K562 (cell line): ENCODE data around the gene CDR2L. TPM values are rescaled to one million over a fixed set of nuclear protein-coding genes. Genes with fewer than 3 reads are reported as not detected.

Source experiments
- ATAC-seq: fragments of 200-7000 bp; cut with Tn5 transposase; 3 replicates; pipeline ENCODE4 v1.9.1; 2020; ENCODE audit warnings: moderate library complexity
- BruUV-seq: library from RNA; stranded (reverse); fragments of 400-500 nt; replicated peaks from 2 replicates; lab custom pipeline; 2021; lab: Mats Ljungman, UMichigan
- CTCF ChIA-PET: fragments of 300-600 bp; formaldehyde crosslinking; extraction: SDS; loops from one replicate; lab custom pipeline; 2021; ENCODE audit warnings: low intra/inter-chr PET ratio; lab: Yijun Ruan, JAX
- POLR2A ChIA-PET: fragments of 300-600, 350-650 bp; sonication (Branson Sonifier 250); formaldehyde crosslinking; extraction: SDS; loops from one replicate; lab custom pipeline; 2021; ENCODE audit warnings: antibody characterized with exemption, inconsistent platforms; lab: Yijun Ruan, JAX
- DNase-seq, 4 experiments: peaks; one replicate each; pipeline versions ENCODE4 v3.0.0 to v3.0.0-alpha.2; 2011 to 2018; ENCODE audit warnings: low spot score in 3 of 4, mixed read lengths in 3 of 4; ENCODE audit errors: extremely low read depth in 1 of 4
- FAIRE-seq: peaks from 2 replicates; lab custom pipeline; 2011; peaks lifted over from hg19 to GRCh38; lab: Jason Lieb, UNC
- H2AFZ ChIP-seq: 2 replicates; pipeline ENCODE4 v1.6.0; 2011; ENCODE audit warnings: low read depth, low read length, control low read depth, inconsistent platforms
- H3K27ac ChIP-seq: fragments of 200-600 bp; 3 replicates; pipeline ENCODE4 v1.8.0; 2011; ENCODE audit warnings: low read depth, mild to moderate bottlenecking, control low read depth, inconsistent platforms, low read length, moderate library complexity, mixed read lengths; ENCODE audit errors: extremely low read depth
- H3K27me3 ChIP-seq, 2 experiments: fragments of 300-600 bp in 1 of 2; 2 replicates in 1 of 2; 3 replicates in 1 of 2; pipeline versions ENCODE4 v1.6.0 to v1.8.0; 2011; ENCODE audit warnings: inconsistent platforms in 2 of 2, low read length in 2 of 2, mild to moderate bottlenecking in 1 of 2, mixed read lengths in 1 of 2, moderate library complexity in 1 of 2; ENCODE audit not compliant: control insufficient read depth in 2 of 2, insufficient read depth in 2 of 2
- H3K36me3 ChIP-seq: fragments of 300-600 bp; 3 replicates; pipeline ENCODE4 v1.8.0; 2011; ENCODE audit warnings: mild to moderate bottlenecking, low read length, inconsistent platforms; ENCODE audit not compliant: control insufficient read depth, insufficient read depth
- H3K4me1 ChIP-seq, 2 experiments: fragments of 200-600 bp in 1 of 2; replicated peaks in 1 of 2; 2 replicates in 1 of 2; 3 replicates in 1 of 2; pipeline versions ENCODE4 v1.5.1 to v1.8.0; 2011; ENCODE audit warnings: inconsistent platforms in 2 of 2, low read length in 2 of 2, mild to moderate bottlenecking in 1 of 2, mixed read lengths in 1 of 2, moderate library complexity in 1 of 2; ENCODE audit not compliant: control insufficient read depth in 2 of 2, insufficient read depth in 2 of 2
- H3K4me2 ChIP-seq: 2 replicates; pipeline ENCODE4 v1.6.1; 2011; ENCODE audit warnings: low read length, control low read depth, inconsistent platforms, mixed read lengths; ENCODE audit not compliant: insufficient read depth
- H3K4me3 ChIP-seq: fragments of 200-600 bp; sonication (generic), shearing (Covaris generic); 2 replicates; pipeline ENCODE4 v1.5.1; 2016; ENCODE audit warnings: control low read depth, inconsistent platforms
- H3K79me2 ChIP-seq: fragments of 200-600 bp; 3 replicates; pipeline ENCODE4 v1.8.0; 2011; ENCODE audit warnings: low read length, inconsistent platforms; ENCODE audit not compliant: control insufficient read depth, insufficient read depth
- H3K9ac ChIP-seq, 2 experiments: 2 replicates each; pipeline versions ENCODE4 v1.6.0 to v1.6.1; 2011; ENCODE audit warnings: low read depth in 2 of 2, low read length in 2 of 2, control low read depth in 1 of 2, inconsistent platforms in 1 of 2, mild to moderate bottlenecking in 1 of 2, mixed read lengths in 1 of 2; ENCODE audit not compliant: insufficient read depth in 1 of 2
- H3K9me1 ChIP-seq: one replicate; pipeline ENCODE4 v1.6.0; 2011; ENCODE audit warnings: inconsistent platforms, mild to moderate bottlenecking, low read length, moderate library complexity; ENCODE audit not compliant: control insufficient read depth, insufficient read depth
- H3K9me3 ChIP-seq: replicated peaks from 2 replicates; pipeline ENCODE4 v1.5.1; 2011; ENCODE audit warnings: low read depth, low read length, inconsistent platforms; ENCODE audit not compliant: control insufficient read depth, insufficient read depth
- H4K20me1 ChIP-seq: replicated peaks from 2 replicates; pipeline ENCODE4 v1.6.1; 2011; ENCODE audit warnings: low read length, inconsistent platforms, mixed read lengths; ENCODE audit not compliant: control insufficient read depth, insufficient read depth
- CBX5 ChIP-seq: IDR thresholded peaks from 2 replicates; pipeline ENCODE4 v1.6.1; 2014; ENCODE audit warnings: low read depth, borderline replicate concordance
- CHCHD3 ChIP-seq: fragments of 250-450 bp; sonication (Bioruptor Pico); IDR thresholded peaks from 2 replicates; pipeline ENCODE4 v2.1.2; 2022; ENCODE audit warnings: mild to moderate bottlenecking
- FIP1L1 ChIP-seq: fragments of 200-400 bp; formaldehyde crosslinking; IDR thresholded peaks from 2 replicates; pipeline ENCODE4 v1.6.1; 2018; ENCODE audit warnings: mild to moderate bottlenecking, low read depth, low read length; ENCODE audit not compliant: poor library complexity, severe bottlenecking
- GTF2E2 ChIP-seq: fragments of 200-800 bp; sonication (Bioruptor generic); IDR thresholded peaks from 2 replicates; pipeline ENCODE4 v1.6.1; 2016; ENCODE audit warnings: missing genetic modification characterization, missing compliant biosample characterization
- HDAC6 ChIP-seq: IDR thresholded peaks from 2 replicates; pipeline ENCODE4 v1.6.1; 2012; ENCODE audit warnings: low read depth, mild to moderate bottlenecking, control low read depth, inconsistent platforms, low read length, moderate library complexity
- MAFG ChIP-seq: fragments of 450-650 bp; conservative IDR thresholded peaks from 2 replicates; pipeline ENCODE4 v1.6.1; 2016; ENCODE audit warnings: missing genetic modification characterization, missing compliant biosample characterization
- PHTF2 ChIP-seq: fragments of 250-450 bp; sonication (Bioruptor Pico); IDR thresholded peaks from 2 replicates; pipeline ENCODE4 v1.5.0; 2021; ENCODE audit warnings: mild to moderate bottlenecking
- SMARCC2 ChIP-seq: fragments of 450-650 bp; IDR thresholded peaks from 2 replicates; pipeline ENCODE4 v1.6.1; 2017; ENCODE audit warnings: antibody characterized with exemption, moderate library complexity, mild to moderate bottlenecking, low read depth
- TCF7 ChIP-seq: sonication (generic); IDR thresholded peaks from 2 replicates; pipeline ENCODE4 v1.6.1; 2016; ENCODE audit warnings: antibody characterized with exemption, borderline replicate concordance
- TEAD4 ChIP-seq, 2 experiments: sonication (generic) in 1 of 2; formaldehyde crosslinking in 1 of 2; IDR thresholded peaks; 2 replicates each; pipeline versions ENCODE4 v1.6.1 to v1.8.0; 2012 to 2022; ENCODE audit warnings: borderline replicate concordance in 1 of 2, inconsistent platforms in 1 of 2, low read length in 1 of 2, mild to moderate bottlenecking in 1 of 2, missing genetic modification reagents in 1 of 2
- ZBTB17 ChIP-seq: fragments of 450-650 bp; formaldehyde crosslinking; IDR thresholded peaks from 2 replicates; pipeline ENCODE4 v1.4.0; 2020; ENCODE audit warnings: mild to moderate bottlenecking
- ZNF318 ChIP-seq, 2 experiments: fragments of 450-650 bp; IDR thresholded peaks; 2 replicates each; pipeline ENCODE4 v1.6.1; 2016; ENCODE audit warnings: mild to moderate bottlenecking in 2 of 2, borderline replicate concordance in 1 of 2, low read depth in 1 of 2, moderate library complexity in 1 of 2
- ZNF561 ChIP-seq: fragments of 450-650 bp; formaldehyde crosslinking; conservative IDR thresholded peaks from 2 replicates; pipeline ENCODE4 v1.4.0; 2020; ENCODE audit warnings: mild to moderate bottlenecking, moderate library complexity
- ZNF655 ChIP-seq: fragments of 250-450 bp; sonication (Bioruptor Pico); IDR thresholded peaks from 2 replicates; pipeline ENCODE4 v1.5.0; 2021
- WGBS: fragments of 100-300 bp; shearing (Covaris generic); methylation state at CpG from one replicate; pipeline ENCODE4 v1.1.6; 2016; ENCODE audit warnings: low coverage, mixed read lengths; ENCODE audit not compliant: insufficient coverage; ENCODE audit errors: missing lambda C conversion rate; 5-methylcytosine and 5-hydroxymethylcytosine counted together
- in situ Hi-C: fragments of 300-500 bp; cut with MboI; formaldehyde crosslinking; loops from 4 replicates; pipeline ENCODE4 v1.15.0; 2018; ENCODE audit warnings: inconsistent platforms, mixed read lengths
- intact Hi-C: fragments of 100-400 bp; cut with micrococcal nuclease; formaldehyde crosslinking; loops from 2 replicates; pipeline ENCODE4 v1.14.2; 2022
- polyA plus RNA-seq, 8 experiments: library from polyadenylated mRNA; depleted of rRNA in 4 of 8; stranded (reverse) in 5 of 8; unstranded in 3 of 8; fragments of >200 nt; fragmentation: Nextera tagmentation in 2 of 8; fragmentation: Illumina TruSeq in 1 of 8; extraction: Ambion mirVana in 2 of 8; extraction: Trizol in 1 of 8; gene quantifications; 2 replicates each; pipeline versions ENCODE4 v1.2.1 to v1.2.3, GENCODE V29; 2011 to 2014; ENCODE audit warnings: inconsistent platforms in 1 of 8, missing spikeins in 1 of 8
- total RNA-seq, 7 experiments: library from RNA; depleted of rRNA in 6 of 7; stranded (reverse); fragments of >200 nt in 6 of 7; fragmentation: Illumina TruSeq in 2 of 7; extraction: Trizol in 2 of 7; gene quantifications; 2 replicates each; pipeline versions ENCODE4 v1.2.1 to v1.2.3, GENCODE V29; 2011 to 2021; ENCODE audit warnings: low replicate concordance in 1 of 7

Gene CDR2L
- total and polyA plus RNA-seq, 9 of the 15 experiments (the other 6 are each of a cell fraction or from before 2014, with no cell fraction given), result 2.7 to 16.0 (median 7.3) TPM

GRCh38 chr17:74951065-74951464 is 36.4 kb upstream of the CDR2L start:
- ATAC-seq (no peak), FAIRE-seq (no peak), DNase-seq (no peak)
- in situ Hi-C loops (no loop called here), intact Hi-C loops (no loop called here)
- BruUV-seq, result no TSS peak
- no peaks in the 10 kb centered on the region for H4K20me1 ChIP-seq
- no peak overlapping the region for H3K4me3 ChIP-seq
- 0% methylated on average over 3 of the region's 3 CpGs for WGBS
- no peak overlapping the region for H3K27ac ChIP-seq
- ChIA-PET CTCF (no interaction called here), POLR2A (interaction anchor here (0.6 to 1.4 kb wide), 5 partner anchors 10 to 204 kb away, joined by 3 to 6 read pairs (median 3); partner anchors contain the start of gene JPT1)
- H3K27me3 ChIP-seq, result peaks cover 14 to 50% of the 10 kb centered on the region in 2 experiments; a peak in 4 of 5 replicates
- no peak overlapping the region for H3K4me2 ChIP-seq
- no peak overlapping the region for H3K9ac ChIP-seq
- no peak overlapping the region for H2AFZ ChIP-seq
- no peaks in the 10 kb centered on the region for H3K36me3 ChIP-seq
- no peaks in the 10 kb centered on the region for H3K79me2 ChIP-seq
- H3K9me1 ChIP-seq, result no peaks in the 10 kb centered on the region
- H3K4me1 ChIP-seq, result peaks cover 0 to 37% of the 10 kb centered on the region in 2 experiments; a peak in 3 of 5 replicates
- no peaks in the 10 kb centered on the region for H3K9me3 ChIP-seq
- TF ChIP-seq ZNF561, result no peak
- TF ChIP-seq TCF7, result no peak
- TF ChIP-seq GTF2E2 (tag), result no peak
- TF ChIP-seq FIP1L1, result no peak
- TF ChIP-seq ZNF318 (IDR thresholded peaks at IDR 0.05; ENCODE audit: borderline replicate concordance in 1 of 2, low read depth in 1 of 2), result no peak
- TF ChIP-seq MAFG (tag), result no peak
- no peak for TF ChIP-seq SMARCC2
- TF ChIP-seq CHCHD3, result no peak
- no peak for TF ChIP-seq TEAD4 (IDR thresholded peaks at IDR 0.05; ENCODE audit: low read length)
- TF ChIP-seq TEAD4 (CRISPR knock-in tag; IDR thresholded peaks at IDR 0.05; ENCODE audit: borderline replicate concordance), result no peak
- TF ChIP-seq CBX5, result no peak
- no peak for TF ChIP-seq HDAC6
- no peak for TF ChIP-seq PHTF2
- TF ChIP-seq ZBTB17 (CRISPR knock-in tag), result no peak
- TF ChIP-seq ZNF655, result no peak
